Osteocyte (in vitro differentiated cells): Measurements from ENCODE around the gene PTPRG. TPM values are rescaled to one million over a fixed set of nuclear protein-coding genes. Genes with fewer than 3 reads are reported as not detected.

Experiments
- DNase-seq: peaks from one replicate; pipeline ENCODE4 v3.0.0; 2021; ENCODE audit warnings: mixed read lengths; ENCODE audit not compliant: unreplicated experiment; ENCODE audit errors: extremely low spot score
- H3K27ac Mint-ChIP-seq: one replicate; pipeline ENCODE4 v1.8.0; 2021; ENCODE audit warnings: mild to moderate bottlenecking, mixed read lengths; ENCODE audit not compliant: unreplicated experiment
- H3K27me3 Mint-ChIP-seq: one replicate; pipeline ENCODE4 v1.8.0; 2021; ENCODE audit warnings: mixed read lengths; ENCODE audit not compliant: unreplicated experiment
- H3K36me3 Mint-ChIP-seq: one replicate; pipeline ENCODE4 v1.8.0; 2021; ENCODE audit warnings: mixed read lengths; ENCODE audit not compliant: unreplicated experiment
- H3K4me1 Mint-ChIP-seq: one replicate; pipeline ENCODE4 v1.8.0; 2021; ENCODE audit warnings: mixed read lengths; ENCODE audit not compliant: unreplicated experiment
- H3K4me3 Mint-ChIP-seq: one replicate; pipeline ENCODE4 v1.8.0; 2021; ENCODE audit warnings: mild to moderate bottlenecking, moderate library complexity, mixed read lengths; ENCODE audit not compliant: unreplicated experiment
- H3K9me3 Mint-ChIP-seq: one replicate; pipeline ENCODE4 v1.8.0; 2021; ENCODE audit warnings: mixed read lengths; ENCODE audit not compliant: unreplicated experiment
- total RNA-seq: library from RNA; stranded (reverse); gene quantifications from 2 replicates; pipeline ENCODE4 v1.2.1, GENCODE V29; 2021
- TF ChIP-seq, protein P1 (sequence below): fragments of 200-600 bp; sonication (generic); IDR thresholded peaks from 2 replicates; pipeline ENCODE4 v1.5.0; 2021; ENCODE audit warnings: antibody characterized with exemption, mild to moderate bottlenecking, moderate library complexity

PTPRG gene
- total RNA-seq, 1 donor from 2014 or later = 48.1 TPM

DNA sequence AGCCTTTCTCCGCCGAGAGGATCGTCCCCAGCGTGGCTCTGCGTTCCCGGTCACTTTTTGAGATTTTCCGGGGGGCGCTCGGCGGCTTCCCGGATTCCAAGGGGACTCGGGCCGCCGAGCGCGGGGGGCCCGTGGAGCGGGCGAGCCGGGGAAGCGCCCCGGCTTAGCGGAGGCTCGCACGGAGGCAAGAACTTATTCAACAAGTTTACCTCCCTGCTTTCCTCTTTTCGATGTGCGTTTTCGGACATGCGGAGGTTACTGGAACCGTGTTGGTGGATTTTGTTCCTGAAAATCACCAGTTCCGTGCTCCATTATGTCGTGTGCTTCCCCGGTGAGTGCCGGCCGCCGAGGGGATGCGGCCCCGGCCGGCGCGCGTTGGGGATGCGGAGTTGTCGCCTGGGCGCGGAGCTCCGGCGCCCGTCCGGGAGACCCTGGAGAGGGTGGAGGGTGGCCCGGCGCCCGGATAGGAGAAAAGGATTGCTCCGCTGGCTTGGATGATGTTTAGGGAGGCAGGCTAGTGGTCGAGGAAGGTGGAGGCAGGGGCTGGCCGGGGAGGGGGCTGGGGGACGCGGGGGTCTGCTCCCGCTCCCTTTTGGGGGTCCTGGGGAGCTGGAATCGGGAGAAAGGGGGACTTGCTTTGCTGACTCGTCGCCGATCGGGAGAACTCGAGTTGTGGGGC is 810 bp downstream of the PTPRG start:
- H3K27me3 Mint-ChIP-seq = peaks cover 2% of the 10 kb centered on the region
- peaks cover 3% of the 10 kb centered on the region for H3K9me3 Mint-ChIP-seq
- no peak for DNase-seq
- H3K4me1 Mint-ChIP-seq = peaks cover 31% of the 10 kb centered on the region
- H3K36me3 Mint-ChIP-seq = peaks cover 2% of the 10 kb centered on the region
- TF ChIP-seq, protein P1, sequence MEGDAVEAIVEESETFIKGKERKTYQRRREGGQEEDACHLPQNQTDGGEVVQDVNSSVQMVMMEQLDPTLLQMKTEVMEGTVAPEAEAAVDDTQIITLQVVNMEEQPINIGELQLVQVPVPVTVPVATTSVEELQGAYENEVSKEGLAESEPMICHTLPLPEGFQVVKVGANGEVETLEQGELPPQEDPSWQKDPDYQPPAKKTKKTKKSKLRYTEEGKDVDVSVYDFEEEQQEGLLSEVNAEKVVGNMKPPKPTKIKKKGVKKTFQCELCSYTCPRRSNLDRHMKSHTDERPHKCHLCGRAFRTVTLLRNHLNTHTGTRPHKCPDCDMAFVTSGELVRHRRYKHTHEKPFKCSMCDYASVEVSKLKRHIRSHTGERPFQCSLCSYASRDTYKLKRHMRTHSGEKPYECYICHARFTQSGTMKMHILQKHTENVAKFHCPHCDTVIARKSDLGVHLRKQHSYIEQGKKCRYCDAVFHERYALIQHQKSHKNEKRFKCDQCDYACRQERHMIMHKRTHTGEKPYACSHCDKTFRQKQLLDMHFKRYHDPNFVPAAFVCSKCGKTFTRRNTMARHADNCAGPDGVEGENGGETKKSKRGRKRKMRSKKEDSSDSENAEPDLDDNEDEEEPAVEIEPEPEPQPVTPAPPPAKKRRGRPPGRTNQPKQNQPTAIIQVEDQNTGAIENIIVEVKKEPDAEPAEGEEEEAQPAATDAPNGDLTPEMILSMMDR = no peak
- H3K27ac Mint-ChIP-seq = peak overlapping the region; percentile 74
- H3K4me3 Mint-ChIP-seq = peak overlapping the region; percentile 97

DNA sequence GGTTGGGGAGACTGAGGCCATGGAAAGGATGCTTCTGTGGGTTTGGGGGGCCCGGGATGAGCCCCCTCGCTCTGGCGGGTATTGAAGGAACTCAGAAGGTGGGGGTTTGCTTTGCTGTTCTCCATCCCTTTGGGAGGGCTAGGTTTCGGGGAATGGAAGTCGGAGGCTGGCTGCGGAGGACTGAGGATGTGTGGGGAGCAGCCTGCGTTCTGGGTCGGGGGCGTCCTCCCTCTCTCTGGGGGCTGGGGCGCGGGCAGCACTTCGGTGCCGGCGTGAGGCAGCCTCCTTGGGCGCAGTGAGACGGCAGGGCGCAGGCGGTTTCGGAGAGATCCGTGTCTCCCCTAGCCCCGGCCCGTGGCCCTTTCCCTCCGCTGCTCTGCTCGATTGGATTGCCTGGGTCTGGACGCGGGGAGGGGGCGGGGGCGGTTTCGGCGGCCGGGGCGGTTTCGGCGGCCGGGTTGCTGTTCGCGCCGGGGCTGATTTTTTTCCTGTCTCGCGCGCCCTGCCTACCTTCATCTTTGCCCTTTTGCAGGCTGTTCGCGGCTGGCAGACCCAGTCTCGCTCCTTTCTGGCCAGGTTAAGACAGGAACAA is 1.4 kb downstream of the PTPRG start:
- Mint-ChIP-seq H3K27ac (peak overlapping the region; percentile 74), H3K9me3 (peaks cover 3% of the 10 kb centered on the region), H3K27me3 (no peaks in the 10 kb centered on the region), H3K4me1 (peaks cover 31% of the 10 kb centered on the region), H3K36me3 (peaks cover 2% of the 10 kb centered on the region), H3K4me3 (peak overlapping the region; percentile 97)
- no peak for DNase-seq
- TF ChIP-seq, protein P1 = no peak

DNA sequence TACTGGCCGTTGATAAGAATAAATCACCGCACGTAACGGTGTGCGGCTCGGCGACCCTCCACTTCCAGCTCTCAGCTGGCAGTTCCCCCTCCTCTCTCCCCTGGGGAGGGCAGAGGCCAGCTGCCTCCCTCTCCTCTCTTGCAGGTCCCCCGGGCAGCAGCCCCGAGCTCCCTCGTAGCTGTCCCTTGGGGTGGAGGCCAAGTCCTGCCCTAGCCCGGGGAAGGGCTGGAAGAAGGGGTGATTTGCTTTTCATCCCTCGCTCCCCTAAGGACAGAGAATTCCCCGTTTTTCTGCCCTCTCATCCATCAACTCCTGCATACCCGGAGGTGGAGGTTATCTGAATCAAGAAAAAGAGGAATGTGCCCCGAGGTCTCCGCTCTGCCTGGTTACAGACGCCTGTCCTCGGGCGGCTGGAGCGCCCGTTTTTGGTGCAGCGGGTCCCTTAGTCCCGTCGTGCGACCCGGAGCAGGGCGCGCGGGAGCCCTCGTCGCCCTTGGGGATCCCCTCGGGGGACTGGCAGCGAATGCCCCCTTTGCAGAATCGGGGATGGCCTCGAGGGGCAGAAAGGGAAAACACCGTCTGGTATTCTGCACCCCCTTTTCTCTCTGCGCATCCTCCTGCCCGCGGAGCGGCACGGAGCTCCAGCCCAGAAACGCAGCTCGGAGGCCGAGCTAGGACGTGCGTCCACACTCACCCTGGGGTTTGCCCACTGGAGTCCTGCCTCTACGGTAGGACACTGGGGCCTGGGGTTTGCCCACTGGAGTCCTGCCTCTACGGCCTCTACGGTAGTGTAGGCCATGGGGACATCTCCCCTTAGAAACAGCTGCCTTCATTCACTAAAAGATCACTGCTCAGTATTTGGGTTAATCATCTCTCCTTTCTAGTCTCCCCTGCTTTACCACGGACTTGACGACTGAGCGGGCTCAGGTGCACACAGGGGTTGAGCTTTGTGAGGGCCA is 2.2 kb downstream of the PTPRG start:
- peaks cover 2% of the 10 kb centered on the region for H3K9me3 Mint-ChIP-seq
- peak overlapping the region; percentile 46 for H3K27ac Mint-ChIP-seq

DNA sequence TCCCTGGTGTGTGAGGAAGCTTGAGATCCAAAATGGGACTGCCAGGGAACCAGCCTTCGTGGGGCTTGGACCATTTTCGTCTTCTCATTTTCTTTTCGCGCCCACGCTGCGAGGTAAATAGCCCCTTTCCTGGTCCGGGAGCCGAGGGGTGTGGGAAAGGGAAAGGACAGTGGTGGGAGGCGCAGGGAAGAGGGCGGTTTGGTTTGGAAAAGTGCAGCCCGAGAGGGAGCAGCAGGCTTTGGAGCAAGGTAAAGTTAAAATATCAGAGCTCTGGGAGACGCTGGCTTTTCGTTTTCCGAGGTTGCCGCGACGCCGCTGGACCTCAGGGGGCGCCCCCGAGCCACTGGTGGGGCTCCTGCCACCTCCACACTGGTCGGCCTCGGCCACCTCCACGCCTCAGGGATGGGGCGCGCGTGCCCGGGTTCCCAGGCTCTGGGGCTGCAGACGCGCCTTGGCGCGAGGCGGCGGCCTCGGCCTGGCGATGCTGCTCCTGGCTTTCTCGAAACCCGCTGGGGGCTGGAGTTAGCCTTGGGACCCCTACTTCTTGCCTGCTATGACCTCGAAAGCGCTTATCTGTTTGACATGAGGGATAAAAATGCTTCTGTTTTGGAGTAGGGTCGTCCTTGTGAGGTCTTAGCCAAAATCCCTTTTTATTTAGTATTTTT is 3.2 kb downstream of the PTPRG start:
- Mint-ChIP-seq H3K36me3 (no peaks in the 10 kb centered on the region), H3K4me1 (peaks cover 35% of the 10 kb centered on the region), H3K27me3 (no peaks in the 10 kb centered on the region), H3K4me3 (peak overlapping the region; percentile 97), H3K27ac (peak overlapping the region; percentile 46), H3K9me3 (no peaks in the 10 kb centered on the region)
- peak; percentile 92 for DNase-seq
- TF ChIP-seq, protein P1 = peak; percentile 93

More for the DNA sequence above, 2.2 kb downstream of the PTPRG start:
- DNase-seq = no peak
- TF ChIP-seq, protein P1 = no peak
- Mint-ChIP-seq H3K27me3 (no peaks in the 10 kb centered on the region), H3K4me3 (peak overlapping the region; percentile 97), H3K36me3 (peaks cover under 1% of the 10 kb centered on the region), H3K4me1 (peaks cover 31% of the 10 kb centered on the region)
